A549 treated with DMSO at 1 μM for 4 hours (cell line): Measurements from ENCODE around the gene CIAO2B. TPM values are rescaled to one million over a fixed set of nuclear protein-coding genes. Genes with fewer than 3 reads are reported as not detected.

ENCODE experiments used
- total RNA-seq: library from RNA; stranded (reverse); fragments of 200-300 nt; extraction: Qiagen RNA extraction; gene quantifications from 5 replicates; pipeline ENCODE4 v1.2.3, GENCODE V29; 2022; ENCODE audit warnings: low read depth

Gene CIAO2B
- 131 to 174 TPM (median 163 TPM) in 5 replicates for total RNA-seq

GRCh38 chr16:66934138-66934838 lies at the start of gene CIAO2B:
TSS of gene CIAO2B (minus strand) at chr16:66934402. CDS start at chr16:66934364, 38 bp downstream.

GRCh38 chr16:66961065-66961744 lies 27.0 kb upstream of the CIAO2B start, which contains the start of gene CES3:
TSS of gene CES3 (plus strand) at chr16:66961266. CDS start at chr16:66961308, 42 bp downstream.

GRCh38 chr16:66935314-66936011 lies 1.3 kb upstream of the CIAO2B start, which contains the start of gene CES2:
TSS of gene CES2 (plus strand) at chr16:66935516. CDS start at chr16:66935636, 120 bp downstream.

GRCh38 chr16:66925322-66925840 lies 8.8 kb downstream of the CIAO2B start, which contains the start of gene RRAD:
TSS of gene RRAD (minus strand) at chr16:66925535. CDS start at chr16:66925179, 356 bp downstream.

GRCh38 chr16:66918803-66919568 lies 15.2 kb downstream of the CIAO2B start, which contains the start of gene CDH16:
TSS of gene CDH16 (minus strand) at chr16:66918885. CDS start at chr16:66918065, 820 bp downstream.

Other genes starting within 250 kb of the CIAO2B start
- 23.9 to 40.7 TPM (median 34.9 TPM) in 5 replicates for gene CMTM4, start 237.7 kb downstream of the CIAO2B start, total RNA-seq
- 47.0 to 57.1 TPM (median 56.7 TPM) in 5 replicates for gene DYNC1LI2, start 182.8 kb downstream of the CIAO2B start, total RNA-seq
- 0.03 to 0.17 TPM in 2 of 5 replicates, not detected in the others for gene TERB1, start 132.8 kb downstream of the CIAO2B start, total RNA-seq
- gene NAE1, start 103.4 kb downstream of the CIAO2B start, total RNA-seq, result 66.3 to 74.9 TPM (median 71.6 TPM) in 5 replicates
- gene CA7, start 90.0 kb downstream of the CIAO2B start, total RNA-seq, result 0.05 to 0.08 TPM in 2 of 5 replicates, not detected in the others
- gene PDP2, start 53.9 kb downstream of the CIAO2B start, total RNA-seq, result 5.5 to 7.8 TPM (median 6.3 TPM) in 5 replicates
- gene CDH16, start 15.5 kb downstream of the CIAO2B start, total RNA-seq, result 0.15 to 0.26 TPM (median 0.16 TPM) in 5 replicates
- 9.6 to 19.5 TPM (median 11.4 TPM) in 5 replicates for gene RRAD, start 8.9 kb downstream of the CIAO2B start, total RNA-seq
- gene CES2, start 1.1 kb upstream of the CIAO2B start, total RNA-seq, result 27.9 to 31.7 TPM (median 28.9 TPM) in 5 replicates
- 1.7 to 2.1 TPM (median 2.1 TPM) in 5 replicates for gene CES3, start 26.9 kb upstream of the CIAO2B start, total RNA-seq
- 1.2 to 2.1 TPM (median 1.7 TPM) in 5 replicates for gene CES4A, start 54.2 kb upstream of the CIAO2B start, total RNA-seq
- gene CBFB, start 94.7 kb upstream of the CIAO2B start, total RNA-seq, result 49.8 to 56.1 TPM (median 50.4 TPM) in 5 replicates
- 24.2 to 27.0 TPM (median 25.3 TPM) in 5 replicates for gene PHAF1, start 175.5 kb upstream of the CIAO2B start, total RNA-seq
- gene B3GNT9, start 216.6 kb upstream of the CIAO2B start, total RNA-seq, result 6.2 to 8.7 TPM (median 7.8 TPM) in 5 replicates
- 14.3 to 19.1 TPM (median 18.5 TPM) in 5 replicates for gene TRADD, start 225.5 kb upstream of the CIAO2B start, total RNA-seq
- gene FBXL8, start 225.6 kb upstream of the CIAO2B start, total RNA-seq, result 6.1 to 10.3 TPM (median 7.8 TPM) in 5 replicates
- 10.6 to 19.1 TPM (median 15.0 TPM) in 5 replicates for gene HSF4, start 230.3 kb upstream of the CIAO2B start, total RNA-seq
- gene NOL3, start 236.1 kb upstream of the CIAO2B start, total RNA-seq, result 38.3 to 52.2 TPM (median 50.1 TPM) in 5 replicates
- gene MATCAP1, start 249.6 kb upstream of the CIAO2B start, total RNA-seq, result 4.0 to 7.4 TPM (median 5.9 TPM) in 5 replicates